Right hindlimb (tissue), 1 donor: ENCODE results near the gene SCO2.
"Not testable (repeated sequence)": the region's sequence is repeated elsewhere in the genome, so short reads cannot be mapped to it uniquely, and the experiment has no call there.

Experiments
- DNase-seq: peaks from one replicate; pipeline ENCODE4 v3.0.0-alpha.2; 2018

SCO2 gene

DNA sequence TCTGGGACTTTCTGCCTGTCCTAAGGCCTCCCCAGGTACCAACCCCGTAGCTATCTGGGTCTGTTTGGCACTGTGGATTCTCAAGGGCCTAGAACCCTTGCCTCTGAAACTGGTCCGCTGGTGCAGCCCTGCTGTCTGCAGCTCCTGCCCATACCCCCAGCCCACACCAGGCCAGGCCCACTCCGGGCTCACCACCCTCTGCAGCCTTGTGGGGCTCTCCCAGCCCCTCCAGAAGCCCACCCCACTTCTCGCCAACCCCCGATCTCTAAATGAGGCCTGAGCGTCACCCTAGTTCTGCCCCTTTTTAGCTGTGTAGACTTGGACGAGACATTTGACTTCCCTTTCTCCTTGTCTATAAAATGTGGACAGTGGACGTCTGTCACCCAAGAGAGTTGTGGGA, 25.0 kb upstream of the SCO2 start:
- no peak for DNase-seq

DNA sequence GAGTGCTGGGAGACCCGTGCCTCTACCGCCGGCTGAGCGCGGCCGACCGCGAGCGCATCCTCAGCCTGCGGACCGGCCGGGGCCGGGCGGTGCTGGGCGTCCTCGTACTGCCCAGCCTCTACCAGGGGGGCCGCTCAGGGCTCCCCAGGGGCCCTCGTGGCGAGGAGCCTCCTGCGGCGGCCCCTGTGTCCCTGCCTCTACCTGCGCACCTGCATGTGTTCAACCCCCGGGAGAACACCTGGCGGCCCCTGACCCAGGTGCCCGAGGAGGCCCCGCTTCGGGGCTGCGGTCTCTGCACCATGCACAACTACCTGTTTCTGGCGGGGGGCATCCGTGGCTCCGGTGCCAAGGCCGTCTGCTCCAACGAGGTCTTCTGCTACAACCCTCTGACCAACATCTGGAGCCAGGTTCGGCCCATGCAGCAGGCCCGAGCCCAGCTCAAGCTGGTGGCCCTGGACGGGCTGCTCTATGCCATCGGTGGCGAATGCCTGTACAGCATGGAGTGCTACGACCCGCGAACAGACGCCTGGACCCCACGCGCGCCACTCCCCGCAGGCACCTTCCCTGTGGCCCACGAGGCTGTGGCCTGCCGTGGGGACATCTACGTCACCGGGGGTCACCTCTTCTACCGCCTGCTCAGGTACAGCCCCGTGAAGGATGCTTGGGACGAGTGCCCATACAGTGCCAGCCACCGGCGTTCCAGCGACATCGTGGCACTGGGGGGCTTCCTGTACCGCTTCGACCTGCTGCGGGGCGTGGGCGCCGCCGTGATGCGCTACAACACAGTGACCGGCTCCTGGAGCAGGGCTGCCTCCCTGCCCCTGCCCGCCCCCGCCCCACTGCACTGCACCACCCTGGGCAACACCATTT, 23.8 kb upstream of the SCO2 start:
- DNase-seq = no peak

DNA sequence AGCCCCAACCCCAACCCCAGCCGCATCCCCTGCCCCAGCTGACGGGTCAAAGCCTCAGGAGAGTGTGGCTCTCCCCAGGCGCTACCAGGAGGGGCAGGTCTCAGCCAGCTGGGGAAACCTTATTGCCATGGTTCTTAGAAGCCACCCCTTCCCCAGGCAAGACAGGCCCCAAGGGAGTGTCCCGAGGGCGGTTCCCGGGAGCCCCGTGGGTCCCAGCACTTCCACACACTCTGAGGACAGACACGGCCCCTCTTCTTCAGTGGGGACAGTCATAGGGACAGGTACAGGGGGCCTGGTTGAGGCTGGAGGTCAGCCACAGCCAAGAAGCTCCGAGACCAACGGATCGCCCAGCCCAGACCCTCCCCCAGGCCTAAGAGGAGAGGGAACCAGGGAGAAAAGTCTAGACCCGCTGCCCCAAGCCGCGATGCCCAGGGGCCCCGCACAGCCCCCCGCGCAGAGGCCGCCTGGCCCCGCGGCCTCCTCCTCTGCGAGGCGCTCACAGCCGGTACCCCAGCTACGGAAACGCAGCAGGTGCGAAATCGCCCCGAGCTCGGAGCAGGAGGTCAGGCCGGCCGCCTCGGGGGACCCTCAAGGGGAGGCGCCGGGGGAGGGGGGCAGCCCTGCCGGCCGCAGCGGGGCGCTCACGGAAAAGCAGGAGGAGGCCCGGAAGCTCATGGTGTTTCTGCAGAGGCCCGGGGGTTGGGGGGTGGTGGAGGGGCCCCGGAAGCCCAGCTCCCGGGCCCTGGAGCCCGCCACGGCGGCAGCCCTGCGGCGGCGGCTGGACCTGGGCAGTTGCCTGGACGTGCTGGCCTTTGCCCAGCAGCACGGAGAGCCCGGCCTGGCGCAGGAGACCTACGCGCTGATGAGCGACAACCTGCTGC, 22.9 kb upstream of the SCO2 start:
- no peak for DNase-seq

DNA sequence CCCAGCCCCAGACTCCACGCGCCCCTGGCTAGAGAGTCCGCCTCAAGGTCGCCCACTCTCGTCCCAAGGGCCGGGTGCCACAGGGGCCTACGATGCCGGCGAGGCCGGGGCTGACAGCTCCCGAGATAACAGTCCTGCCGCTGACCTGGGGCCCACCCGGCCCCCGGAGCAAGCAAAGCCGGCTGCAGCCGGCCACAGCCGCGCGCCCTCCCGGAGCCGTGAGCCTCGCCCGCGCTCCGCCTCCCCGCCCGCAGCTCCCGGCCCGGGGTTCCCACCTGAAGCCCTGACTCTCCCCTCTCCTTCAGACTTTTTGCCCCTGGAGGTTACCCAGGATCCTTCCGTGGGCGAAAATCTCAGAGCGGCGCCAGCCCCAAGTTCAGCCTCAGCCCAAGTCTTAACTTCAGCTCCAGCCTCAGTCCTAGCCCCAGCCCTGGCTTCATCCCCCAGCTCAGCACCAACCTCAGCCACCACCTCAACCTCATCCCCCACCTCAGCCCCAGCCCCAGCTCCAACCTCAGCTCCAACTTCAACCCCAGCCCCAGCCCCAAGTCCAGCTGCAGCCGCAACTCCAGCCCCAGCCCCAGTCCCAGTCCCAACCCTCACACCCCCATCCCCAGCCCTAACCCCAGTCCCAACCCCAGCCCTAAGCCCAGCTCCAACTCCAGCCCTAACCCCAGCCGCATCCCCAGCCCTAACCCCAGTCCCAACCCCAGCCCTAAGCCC, 22.0 kb upstream of the SCO2 start:
- no peak for DNase-seq

DNA sequence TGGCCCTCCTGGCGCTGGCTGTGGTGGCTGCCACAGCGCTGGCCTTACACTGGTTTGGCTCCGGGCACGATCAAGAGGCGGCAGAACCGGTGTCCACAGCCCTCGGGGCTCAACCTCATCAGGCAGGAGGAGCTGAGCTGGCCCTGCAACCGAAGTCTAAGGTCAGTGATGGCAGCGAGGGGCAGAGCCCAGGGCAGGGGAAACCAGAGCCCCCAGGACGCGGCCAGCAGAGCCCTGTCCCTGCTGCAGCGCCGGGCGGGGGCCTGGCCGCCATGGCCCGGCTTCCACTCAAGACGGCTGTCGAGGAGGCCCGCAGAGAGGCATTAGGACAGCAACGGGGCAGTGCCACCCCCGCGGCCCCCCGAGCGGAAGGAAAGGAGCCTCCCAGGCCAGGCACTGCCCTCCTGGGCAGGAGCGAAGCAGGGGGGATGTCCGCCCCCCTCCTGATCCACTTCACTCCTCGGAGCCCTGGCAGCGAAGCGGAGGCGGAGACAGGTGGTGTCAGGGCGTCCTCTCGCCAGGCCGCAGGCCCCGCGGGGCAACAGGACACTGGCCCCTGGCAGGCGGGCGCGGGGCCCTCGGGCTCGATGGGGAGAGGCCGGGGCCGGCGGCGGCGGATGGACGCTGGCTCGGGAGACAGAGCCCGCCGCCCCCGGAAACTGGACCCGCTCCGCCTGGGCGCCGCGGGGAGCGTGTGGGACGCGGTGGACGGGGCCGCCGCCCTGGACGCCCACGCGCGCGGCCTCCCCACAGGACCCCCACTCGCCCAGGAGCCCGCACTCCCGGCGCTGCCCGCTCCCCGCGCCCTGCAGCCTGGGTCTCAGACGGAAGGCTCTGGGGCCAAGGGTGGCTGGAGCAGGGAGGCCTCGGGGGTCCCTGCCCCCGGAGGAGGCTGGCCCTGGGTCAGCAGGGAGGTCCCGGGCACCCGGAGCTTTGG, 21.2 kb upstream of the SCO2 start:
- DNase-seq = no peak

DNA sequence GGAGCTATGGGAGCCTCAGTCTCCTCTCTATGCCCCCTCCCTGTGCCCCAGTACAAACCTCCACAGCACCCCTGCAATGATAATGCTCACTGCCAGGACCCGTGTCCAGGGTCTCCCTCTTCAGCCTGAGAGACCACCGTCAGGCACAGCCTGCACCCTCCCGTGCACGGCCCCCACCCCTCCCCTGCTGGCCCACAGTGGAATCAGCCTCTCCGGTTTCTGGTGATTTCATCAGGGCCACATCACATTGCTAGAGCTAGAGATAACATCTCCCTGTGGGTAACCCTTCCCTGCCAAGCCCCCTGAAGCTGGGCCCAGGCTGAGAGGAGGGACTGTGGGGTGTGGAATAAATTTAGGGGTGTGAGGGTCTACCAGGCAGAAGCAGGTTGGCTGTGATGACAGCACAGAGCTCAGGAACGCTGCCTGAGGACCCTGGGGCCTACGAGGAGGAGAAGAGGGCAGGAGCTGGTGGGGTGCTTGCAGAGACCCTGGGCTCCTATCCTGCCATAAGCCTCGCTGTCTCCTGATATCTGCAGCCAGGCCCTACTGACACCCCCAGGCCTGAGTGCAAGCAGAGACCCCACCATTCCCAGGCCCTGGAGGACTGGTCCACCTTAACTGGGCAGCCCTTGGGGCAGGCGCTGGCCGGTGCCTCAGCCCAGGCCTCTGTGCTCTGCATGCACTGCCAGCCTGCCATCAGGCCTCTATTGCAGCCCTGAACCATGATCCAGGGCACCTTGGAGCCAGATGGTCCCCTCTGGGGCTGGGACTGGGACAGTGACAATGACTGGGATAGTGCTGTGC, 20.3 kb upstream of the SCO2 start, which contains the start of gene KLHDC7B:
Gene KLHDC7B, plus strand, starts transcription at position 378 of the 804 bp plus-strand sequence. Its CDS starts 345 bp downstream, at position 723.
- no peak for DNase-seq

DNA sequence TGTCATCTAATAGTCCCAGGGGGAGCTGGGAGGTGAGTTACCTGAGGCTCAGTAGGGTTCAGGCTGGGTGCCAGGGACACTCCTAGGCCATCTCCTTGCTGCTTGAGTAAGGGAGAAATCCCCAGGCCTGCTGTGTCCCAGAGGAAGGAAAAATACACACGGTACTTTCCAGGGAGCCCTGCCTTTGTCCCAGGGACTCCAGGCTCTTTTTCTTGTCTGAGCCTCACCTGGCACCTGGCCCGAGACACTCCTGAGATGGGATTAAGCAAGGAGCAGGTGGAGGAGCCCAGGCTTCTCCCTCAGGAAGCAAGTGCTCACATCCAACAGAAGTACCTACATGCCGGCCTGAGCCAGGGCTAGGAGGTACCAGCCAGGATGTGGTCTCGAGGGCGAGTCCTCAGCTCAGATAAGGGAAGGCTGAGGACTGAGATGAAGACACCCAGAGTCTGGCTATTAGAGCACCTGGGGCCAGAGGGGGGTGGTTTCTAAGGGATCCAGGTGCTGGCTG, 19.4 kb upstream of the SCO2 start:
- no peak for DNase-seq

DNA sequence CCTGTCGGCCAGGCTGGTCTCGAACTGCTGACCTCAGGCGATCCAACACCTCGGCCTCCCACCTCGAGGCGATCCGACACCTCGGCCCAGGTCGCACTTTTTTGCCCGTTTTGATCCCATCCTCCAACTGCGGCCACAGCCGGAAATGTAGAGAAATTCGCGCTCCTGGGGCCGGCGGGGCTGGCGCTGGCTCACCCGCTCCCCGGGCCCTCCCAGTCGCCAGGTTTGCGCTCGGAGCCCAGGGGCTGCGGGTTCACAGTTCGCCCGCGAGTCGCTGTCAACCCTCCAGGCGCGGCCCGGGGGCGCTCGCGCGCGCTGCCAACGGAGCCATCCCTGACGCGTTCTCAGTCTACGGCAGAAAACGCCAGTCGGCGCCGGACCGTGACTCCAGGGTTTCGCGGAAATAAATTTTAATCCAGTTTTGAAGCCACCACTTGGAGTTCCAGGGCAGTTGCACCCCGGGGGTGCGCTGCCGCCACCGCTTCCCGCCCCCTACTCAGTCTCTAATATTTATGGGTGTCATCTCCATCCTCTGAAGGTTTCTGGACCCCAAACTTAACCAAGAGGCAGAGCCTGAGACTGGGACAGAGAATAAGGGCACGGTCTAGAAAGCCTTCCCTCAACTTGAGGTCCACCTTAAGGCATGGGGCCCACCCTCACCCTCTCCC, 18.8 kb upstream of the SCO2 start:
- DNase-seq = no peak

DNA sequence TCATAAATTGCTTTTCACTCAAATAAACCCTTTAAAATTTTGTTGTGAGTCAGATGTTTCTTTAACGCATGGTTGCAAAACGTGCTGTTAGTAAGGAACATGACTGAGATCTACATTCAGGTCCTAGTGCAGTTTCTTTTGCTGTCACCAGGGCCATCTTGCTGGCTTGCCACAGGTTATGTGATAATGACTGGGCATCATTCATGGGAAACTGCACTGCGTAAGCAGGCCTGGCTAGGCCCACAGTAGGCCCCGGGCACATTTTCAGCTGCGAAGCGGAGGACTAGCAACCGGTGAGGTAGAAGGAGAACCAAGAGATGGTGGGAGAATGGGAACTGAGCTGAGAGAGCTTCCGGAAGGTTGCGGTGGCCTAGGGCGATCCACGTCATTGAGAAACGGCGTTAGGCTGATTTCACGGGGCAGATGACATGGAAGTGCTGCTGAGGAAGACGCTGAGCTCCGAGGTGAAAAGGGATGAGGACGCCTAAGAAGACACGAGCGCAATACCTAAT, 17.1 kb upstream of the SCO2 start:
- DNase-seq = no peak

DNA sequence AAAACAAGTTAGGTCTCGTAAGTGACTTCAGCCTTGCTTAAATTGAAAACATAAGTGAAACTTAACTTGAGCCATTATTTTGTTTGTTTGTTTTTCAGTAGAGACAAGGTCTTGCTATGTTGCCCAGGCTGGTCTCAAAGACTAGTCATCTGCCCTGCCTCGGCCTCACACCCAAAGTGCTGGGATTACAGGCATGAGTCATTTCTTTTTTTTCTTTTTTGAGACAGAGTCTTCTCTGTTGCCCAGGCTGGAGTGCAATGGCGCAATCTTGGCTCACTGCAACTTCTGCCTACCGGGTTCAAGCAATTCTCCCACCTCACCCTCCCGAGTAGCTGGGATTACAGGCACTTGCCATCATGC, 16.2 kb upstream of the SCO2 start:
- not testable (repeated sequence) for DNase-seq

DNA sequence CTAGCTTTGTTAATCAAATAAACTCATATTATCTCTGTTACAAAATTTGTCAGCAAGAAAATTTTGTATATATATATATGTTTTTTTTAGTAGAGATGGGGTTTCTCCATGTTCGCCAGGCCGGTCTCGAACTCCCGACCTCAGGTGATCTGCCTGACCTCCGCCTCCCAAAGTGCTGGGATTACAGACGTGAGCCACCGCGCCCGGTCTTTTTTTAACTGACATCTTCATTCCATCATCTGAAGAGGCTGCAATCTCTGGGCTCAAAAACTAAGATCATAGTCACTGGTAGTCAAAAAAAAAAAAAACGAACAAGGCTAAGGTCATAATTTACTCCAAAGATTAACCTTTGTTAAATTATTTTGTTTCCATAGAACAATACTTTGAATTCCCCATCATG, 15.0 kb upstream of the SCO2 start:
- DNase-seq = no peak

DNA sequence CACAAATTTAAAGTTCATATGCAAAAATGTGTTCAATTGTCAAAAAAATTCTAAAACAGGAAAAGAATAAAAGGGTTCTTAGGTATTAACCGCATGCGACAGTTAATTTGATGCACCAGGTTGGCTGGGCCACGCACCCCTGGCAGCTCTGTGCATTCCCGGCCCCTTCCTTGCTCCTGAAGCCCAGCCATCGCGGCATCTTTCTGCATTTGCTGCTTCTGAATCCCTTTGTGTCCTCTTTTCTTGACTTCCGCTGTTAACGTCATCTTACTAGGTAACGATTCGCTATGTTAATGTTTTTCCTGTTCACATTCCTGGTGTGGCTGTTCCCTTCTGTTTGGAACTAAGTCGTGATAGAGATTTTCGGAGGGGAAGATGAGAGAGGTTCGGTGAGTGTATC, 12.4 kb upstream of the SCO2 start:
- DNase-seq = no peak

DNA sequence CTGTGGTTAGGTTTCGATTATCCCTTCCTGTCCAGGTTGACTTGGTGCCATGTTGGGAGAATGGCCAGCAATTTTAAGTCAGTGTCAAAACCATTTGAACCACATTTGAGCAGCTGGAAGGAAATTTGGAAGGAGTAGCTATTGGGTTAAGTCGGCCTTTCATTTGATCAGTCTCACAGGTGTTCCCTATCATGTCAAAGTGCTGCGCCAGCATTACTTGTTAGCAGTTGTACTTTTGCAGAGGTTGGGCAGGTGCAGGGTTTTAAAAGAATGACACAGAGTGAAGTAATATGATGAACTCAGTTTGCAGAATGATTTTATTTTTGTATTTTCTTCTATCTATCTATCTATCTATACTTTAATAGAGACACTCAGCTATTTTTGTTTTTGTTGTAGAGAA, 10.8 kb upstream of the SCO2 start:
- DNase-seq = no peak

DNA sequence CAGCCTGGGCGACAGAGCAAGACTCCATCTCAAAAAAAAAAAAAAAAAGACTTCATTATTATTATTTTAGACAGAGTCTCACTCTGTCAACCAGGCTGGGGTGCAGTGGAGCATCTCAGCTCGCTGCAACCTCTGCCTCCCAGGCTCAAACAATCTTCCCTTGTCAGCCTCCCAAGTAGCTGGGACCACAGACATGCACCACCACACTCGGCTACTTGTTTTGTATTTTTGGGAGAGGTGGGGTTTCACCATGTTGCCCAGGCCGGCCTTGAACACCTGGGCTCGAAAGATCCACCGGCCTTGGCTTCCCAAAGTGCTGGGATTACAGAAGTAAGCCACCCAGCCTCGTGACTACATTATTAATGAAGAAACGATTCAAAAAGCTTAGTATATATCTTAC, 9.7 kb upstream of the SCO2 start:
- DNase-seq = no peak

DNA sequence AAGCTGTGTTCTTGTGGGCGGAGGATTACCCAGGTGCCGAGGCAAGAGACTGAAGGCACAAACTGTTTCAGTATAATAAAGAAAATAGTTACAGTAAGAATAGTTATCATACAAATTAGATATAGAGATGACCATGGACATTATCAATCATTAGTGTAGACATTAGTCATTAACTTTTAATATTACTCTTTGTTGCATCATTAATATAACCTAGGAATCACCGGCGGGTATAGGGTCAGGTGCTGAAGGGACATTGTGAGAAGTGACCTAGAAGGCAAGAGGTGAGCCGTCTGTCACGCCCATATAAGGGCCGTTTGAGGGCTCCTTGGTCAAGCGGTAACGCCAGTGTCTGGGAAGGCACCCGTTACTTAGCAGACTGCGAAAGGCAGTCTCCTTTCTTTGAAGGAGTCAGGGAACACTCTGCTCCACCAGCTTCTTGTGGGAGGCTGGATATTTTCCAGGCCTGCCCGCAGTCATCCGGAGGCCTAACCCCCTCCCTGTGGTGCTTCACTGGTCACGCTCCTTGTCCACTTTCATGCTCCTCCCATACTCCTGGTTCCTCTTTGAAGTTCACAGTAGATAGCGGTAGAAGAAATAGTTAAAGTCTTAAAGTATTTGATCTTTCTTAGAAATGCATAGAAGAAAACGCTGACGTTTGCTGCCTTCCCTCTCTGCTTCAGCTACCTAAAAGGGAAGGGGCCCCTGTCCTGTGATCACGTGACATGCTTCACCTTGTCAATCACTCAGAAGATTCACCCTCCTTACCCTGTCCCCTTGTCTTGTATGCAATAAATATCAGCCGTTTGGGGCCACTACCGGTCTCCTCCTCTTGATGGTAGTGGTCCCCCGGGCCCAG, 8.7 kb upstream of the SCO2 start:
- DNase-seq = not testable (repeated sequence)

DNA sequence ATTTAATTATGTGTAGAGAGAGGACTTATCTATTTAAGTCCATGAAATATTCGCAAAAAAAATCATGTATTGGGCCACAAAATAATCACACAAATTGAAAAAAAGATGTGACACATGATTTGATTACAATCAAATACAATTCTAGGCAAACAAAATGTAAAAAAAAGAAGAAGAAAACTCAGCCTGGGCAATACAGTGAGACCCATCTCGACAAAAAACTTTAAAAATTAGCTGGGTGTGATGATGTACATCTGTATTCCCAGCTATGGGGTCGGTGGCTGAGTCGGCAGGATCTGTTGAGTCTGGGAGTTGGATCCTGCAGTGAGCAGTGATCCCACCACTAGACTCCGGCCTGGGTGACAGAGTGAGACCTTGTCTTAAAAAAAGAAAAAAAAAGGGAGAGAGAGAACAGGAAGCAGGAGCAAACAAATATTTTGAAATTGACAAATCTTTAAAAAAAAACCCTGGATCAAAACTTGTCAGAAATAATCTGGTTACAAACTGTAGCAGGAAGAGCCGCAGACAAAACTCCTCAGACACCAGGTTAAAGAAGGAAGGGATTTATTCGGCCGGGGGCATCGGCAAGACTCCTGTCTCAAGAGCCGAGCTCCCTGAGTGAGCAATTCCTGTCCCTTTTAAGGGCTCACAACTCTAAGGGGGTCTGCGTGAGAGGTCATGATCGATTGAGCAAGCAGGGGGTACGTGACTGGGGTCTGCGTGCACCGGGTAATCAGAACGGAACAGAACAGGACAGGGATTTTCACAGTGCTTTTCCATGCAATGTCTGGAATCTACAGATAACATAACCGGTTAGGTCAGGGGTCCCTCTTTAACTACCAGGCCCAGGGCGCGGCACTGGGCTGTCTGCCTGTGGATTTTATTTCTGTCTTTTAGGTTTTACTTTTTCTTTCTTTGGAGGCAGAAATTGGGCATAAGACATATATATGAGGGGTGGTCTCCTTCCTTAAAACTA, 7.7 kb upstream of the SCO2 start:
- DNase-seq = no peak

DNA sequence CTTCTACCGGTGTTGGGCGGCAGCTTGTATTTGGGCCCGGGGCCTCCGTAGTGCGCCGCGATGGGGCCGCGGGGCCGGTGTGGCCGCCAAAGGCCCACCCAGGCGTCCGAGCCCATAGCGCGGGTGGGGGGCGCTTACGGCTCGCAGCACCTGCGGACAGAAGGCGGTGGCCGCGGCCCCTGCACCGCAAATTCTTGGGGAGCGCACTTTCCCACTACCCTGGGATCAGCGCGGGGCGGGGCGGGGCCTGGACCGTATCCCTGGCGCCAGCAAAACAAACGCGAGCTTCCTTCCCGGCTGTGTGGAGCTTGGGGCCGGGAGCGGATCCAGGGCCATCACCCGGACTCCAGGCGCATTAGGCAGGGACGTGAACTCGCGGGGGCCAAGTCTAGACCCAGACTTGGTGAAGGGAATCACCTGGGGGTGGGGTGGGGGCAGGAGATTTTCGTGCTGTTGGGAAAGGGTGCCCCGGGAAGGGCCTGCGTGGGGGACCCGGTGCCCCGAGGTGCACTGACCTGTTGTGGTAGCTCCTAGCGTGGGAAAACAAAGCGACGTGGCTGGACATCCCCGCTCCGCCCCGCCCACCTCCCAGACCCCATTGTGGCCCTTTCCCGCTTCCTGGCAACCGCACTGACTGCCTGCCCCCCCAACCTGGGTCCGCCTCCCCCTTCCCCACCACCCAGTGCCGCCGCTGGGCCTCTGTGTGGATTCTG, 6.7 kb upstream of the SCO2 start:
- peak; percentile 84 for DNase-seq
